HG03060 (cell line): Measurements from ENCODE around the gene LAMA3.

Experiments used
- ATAC-seq: cut with Tn5 transposase; IDR thresholded peaks from one replicate; pipeline ENCODE4 v1.9.1; 2021; ENCODE audit warnings: low read depth, moderate number of reproducible peaks; ENCODE audit not compliant: unreplicated experiment

LAMA3 gene

GRCh38 chr18:23689031-23689615 is at the start of gene LAMA3:
LAMA3 (plus strand) TSS chr18:23689453; CDS start chr18:23689684, 231 bp downstream.
- no peak for ATAC-seq

- no peak for ATAC-seq
Observed at GRCh38 chr18:23640052-23640451, 49.2 kb upstream of the LAMA3 start.

- ATAC-seq = no peak
Observed at GRCh38 chr18:23641143-23641720, 48.0 kb upstream of the LAMA3 start.

- no peak for ATAC-seq
Observed at GRCh38 chr18:23641937-23642666, 47.2 kb upstream of the LAMA3 start.

- no peak for ATAC-seq
Observed at GRCh38 chr18:23643815-23644490, 45.3 kb upstream of the LAMA3 start.

- no peak for ATAC-seq
Observed at GRCh38 chr18:23645568-23646175, 43.6 kb upstream of the LAMA3 start.

GRCh38 chr18:23646282-23646681 is 43.0 kb upstream of the LAMA3 start:
- ATAC-seq = no peak

- no peak for ATAC-seq
Observed at GRCh38 chr18:23648456-23648855, 40.8 kb upstream of the LAMA3 start.

- no peak for ATAC-seq
Observed at GRCh38 chr18:23648940-23649607, 40.2 kb upstream of the LAMA3 start.

- ATAC-seq = no peak
Observed at GRCh38 chr18:23650968-23651927, 38.0 kb upstream of the LAMA3 start.

GRCh38 chr18:23652232-23652631 is 37.0 kb upstream of the LAMA3 start:
- ATAC-seq = no peak

- no peak for ATAC-seq
Observed at GRCh38 chr18:23658285-23658684, 31.0 kb upstream of the LAMA3 start.

GRCh38 chr18:23661735-23662308 is 27.4 kb upstream of the LAMA3 start:
- no peak for ATAC-seq

GRCh38 chr18:23662309-23663263 is 26.7 kb upstream of the LAMA3 start, which contains the start of gene ANKRD29:
ANKRD29 (minus strand) TSS chr18:23662911; CDS start chr18:23662730, 181 bp downstream.
- no peak for ATAC-seq

- ATAC-seq = no peak
Observed at GRCh38 chr18:23664674-23665073, 24.6 kb upstream of the LAMA3 start.

- no peak for ATAC-seq
Observed at GRCh38 chr18:23667114-23667513, 22.1 kb upstream of the LAMA3 start.

GRCh38 chr18:23668731-23669130 is 20.5 kb upstream of the LAMA3 start:
- no peak for ATAC-seq
